ENCODE measurements around the gene PPP1R12C.

The PPP1R12C gene

DNA sequence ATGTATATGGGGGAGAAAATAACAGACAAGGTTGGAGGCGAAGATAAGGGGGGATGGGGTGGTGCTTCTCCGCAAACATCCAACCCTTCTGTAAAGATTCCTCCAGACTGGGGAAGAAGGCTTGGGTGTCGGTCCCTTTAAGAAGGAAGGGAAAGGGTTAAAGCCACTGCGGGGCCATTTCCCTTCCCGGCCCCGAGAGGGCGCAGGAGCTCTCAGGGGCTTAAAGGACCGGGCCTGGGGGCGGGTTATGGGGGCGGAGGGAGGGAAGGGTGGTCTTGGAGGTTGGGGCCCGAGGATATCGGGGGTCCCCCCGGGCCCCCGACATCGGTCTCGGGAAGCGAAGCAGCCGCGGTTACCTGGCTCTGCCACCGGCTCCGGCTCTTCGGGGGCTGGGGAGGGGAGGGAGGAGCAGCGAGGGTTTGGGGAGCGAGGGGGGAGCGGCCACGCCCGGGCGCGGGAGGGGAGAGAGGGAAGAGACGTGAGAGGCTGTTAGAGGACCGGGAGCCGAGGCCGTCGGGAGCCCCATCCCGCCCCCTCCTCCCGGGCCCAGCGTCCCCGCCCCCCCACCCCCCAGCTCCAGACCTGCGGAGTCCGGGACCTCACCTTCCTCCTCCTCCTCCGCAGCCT is 28.8 kb upstream of the PPP1R12C start:
- DNase-seq: peak; percentile 16

DNA sequence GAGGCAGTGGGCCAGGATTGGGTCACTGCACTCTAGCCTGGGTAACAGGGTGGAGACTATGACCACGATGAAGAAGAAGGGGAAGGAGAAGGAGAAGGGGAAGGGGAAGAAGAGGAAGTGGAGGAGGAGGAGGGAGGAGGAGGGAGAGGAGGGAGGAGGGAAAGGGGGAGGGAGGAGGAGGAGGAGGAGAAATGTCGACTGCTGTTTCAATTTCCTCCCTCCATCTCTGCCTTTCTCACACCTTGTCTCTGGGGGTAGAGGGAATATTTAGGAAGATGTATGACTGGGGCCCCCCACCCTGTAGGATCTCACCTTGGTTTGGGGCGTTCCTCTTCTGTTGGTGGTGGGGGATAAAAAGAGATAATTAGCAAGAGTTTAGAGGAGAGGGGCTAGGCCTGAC is 27.8 kb upstream of the PPP1R12C start:
- DNase-seq: no peak

DNA sequence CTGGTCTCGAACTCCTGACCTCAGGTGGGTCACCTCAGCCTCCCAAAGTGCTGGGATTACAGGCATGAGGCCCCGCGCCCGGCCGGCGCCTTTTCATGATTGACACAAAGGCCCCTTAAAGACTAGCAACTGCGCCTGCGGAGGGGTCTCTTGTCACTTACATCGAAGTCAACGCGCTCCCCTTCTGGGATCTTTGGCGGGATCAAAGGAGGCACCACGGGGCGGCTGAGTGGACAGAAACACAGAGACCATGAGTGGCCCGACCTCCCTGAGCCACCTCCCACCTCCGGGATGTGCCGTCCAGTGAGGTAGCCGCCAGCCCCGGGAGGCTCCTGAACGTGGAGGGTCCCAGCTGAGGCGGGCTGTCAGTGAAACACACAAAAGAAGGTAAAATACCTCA is 24.3 kb upstream of the PPP1R12C start:
- no peak for DNase-seq

DNA sequence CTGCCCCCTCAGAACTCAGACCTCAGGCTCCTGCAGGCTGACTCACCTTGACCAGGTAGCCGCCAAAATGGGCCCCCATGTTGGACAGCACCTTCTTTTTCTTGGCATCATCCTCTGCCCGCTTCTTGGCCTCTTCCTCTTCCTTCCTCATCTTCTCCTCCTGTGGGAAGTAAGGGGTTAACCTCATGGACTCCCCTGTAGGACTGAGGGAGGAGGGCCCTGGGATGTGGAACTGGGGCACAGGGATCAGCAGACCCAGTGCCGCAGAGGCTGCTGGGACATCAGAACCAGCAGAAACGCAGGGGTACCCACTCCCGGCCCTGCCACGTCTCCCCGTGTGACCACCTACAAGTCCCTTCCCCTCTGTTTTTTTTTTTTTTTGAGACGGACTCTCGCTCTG is 20.5 kb upstream of the PPP1R12C start:
- DNase-seq: no peak

DNA sequence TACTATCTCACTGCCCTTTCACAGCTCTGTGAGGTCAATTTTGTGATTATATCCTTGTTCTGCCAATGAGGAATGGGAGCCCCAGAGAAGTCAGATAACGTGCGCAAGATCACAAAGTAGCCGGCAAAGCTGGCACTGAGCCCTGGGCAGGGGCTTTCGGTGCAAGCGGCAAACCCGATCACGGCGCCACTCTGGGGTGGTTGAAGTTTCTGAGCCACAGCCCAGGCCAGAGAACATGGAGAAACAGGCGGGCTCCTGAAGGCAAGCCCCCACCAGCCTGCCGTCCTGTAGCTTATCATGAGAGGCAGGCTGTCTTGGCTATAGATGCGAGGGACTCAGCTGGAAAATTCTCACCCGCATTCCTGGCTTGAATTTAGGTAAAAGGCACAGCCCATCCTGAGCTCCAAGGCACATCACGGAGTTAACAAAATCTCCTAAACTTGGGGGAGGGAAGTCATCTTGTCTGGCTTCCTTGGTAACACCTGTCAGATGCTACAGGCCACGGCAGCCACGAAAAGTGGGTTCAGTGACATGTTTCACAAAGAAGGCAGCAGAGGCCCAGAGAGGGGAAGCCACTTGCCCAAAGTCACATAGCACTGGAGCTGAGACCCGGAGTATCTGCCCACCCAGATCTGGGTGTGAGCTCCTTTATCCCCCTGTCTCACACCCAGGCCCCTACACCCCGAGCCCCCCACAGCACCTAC is 19.1 kb upstream of the PPP1R12C start:
- DNase-seq: no peak

DNA sequence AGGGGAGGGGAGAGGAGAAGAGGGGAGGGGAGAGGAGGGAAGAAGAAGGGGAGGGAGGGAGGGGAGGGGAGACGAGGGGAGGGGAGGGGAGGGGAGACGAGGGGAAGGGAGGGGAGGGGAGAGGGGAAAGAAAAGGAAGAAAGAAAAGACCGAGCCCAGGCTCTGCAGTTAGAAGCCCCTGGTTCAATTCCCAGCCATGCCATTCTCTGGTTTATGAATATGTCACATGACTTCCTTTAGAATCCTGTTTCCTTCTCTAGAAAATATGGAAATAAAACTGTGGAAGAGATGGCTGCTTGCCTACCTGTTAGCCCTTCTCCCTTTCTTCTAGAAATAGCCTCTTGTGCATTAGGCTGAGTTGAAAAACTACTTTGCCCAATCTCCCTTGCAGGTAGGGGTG is 17.3 kb upstream of the PPP1R12C start:
- no peak for DNase-seq

DNA sequence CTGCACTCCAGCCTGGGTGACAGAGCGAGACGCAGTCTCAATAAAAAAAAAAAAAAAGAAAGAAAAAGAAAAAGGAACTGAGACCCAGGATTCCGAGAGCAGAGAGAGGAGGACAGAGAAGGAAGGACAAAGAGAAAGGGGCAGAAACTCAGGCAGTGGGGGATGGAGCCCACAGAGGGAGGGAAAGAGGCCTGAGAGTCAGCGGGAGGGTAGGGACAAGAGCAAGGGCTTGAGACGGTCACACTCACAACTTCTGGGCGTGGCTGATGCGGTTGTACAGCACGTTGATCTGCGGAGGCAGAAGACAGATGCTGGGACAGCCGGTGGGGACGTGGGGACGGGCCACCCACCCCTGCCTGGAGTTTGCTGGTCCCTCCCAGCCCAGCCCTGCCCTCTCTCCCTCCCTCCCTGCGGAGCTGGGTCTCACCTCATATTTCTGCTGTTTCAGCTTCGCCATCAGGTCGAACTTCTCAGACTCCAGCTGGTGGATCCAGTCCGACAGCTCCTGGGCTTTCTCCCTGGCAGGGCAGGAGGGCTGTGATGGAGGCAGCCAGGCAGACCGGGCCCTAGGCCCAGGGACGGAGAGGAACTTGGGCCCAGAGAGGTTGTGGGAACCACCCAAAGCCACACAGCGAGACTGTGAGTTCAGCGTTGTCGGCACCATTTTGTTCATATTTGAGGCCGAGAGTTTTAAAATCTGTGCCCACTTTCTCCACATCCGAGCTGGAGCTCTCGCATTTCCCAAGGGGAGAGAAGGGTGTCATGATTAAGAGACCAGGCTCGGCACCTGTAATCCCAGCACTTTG is 16.4 kb upstream of the PPP1R12C start:
- DNase-seq: no peak

DNA sequence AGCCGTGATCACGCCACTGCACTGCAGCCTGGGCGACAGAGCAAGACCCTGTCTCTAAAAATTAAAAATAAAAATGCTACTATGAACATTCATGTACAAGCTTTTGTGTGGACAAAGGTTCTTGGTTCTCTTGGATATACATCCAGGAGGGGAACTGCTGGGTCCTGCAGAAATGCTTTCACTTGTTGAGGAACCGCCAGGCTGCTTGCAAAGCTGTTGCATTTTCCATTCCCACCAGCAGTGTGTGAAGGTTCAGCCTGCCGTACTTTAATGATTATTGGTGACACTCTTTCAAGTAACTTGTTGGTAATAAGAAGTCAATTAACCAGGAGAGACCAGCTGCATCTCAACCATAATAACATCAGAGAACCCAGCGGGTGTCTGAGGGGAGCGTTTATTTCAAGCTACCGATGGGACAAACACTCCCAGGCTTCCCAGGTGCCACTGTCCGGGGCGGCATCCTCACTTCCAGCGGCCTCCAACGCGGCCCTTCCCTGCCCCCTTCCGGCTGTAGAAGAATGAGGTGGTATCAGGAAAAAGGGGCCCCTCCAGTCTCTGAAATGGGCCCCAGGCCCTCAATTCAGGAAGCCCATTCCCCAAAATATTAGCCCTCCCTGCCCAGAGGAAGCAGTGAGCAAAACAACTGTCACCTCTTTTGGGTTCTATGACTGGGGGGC is 15.2 kb upstream of the PPP1R12C start:
- no peak for DNase-seq

DNA sequence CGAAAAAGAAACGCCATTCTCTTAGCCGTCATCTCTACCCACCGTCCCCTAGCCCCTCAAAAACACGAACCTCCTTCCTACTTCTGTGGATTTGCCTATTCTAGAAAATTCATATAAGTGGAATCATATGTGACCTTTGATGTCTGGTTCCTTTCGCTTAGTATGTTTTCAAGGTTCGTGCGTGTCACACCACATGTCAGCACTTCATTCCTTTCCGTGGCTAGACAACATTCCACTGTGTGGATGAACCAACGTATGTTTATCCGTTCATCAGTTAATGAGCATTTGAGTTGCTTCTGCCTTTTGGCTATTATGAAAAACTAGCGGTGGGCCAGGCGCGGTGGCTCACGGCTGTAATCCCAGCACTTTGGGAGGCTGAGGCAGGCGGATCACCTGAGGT is 14.0 kb upstream of the PPP1R12C start:
- DNase-seq: no peak

DNA sequence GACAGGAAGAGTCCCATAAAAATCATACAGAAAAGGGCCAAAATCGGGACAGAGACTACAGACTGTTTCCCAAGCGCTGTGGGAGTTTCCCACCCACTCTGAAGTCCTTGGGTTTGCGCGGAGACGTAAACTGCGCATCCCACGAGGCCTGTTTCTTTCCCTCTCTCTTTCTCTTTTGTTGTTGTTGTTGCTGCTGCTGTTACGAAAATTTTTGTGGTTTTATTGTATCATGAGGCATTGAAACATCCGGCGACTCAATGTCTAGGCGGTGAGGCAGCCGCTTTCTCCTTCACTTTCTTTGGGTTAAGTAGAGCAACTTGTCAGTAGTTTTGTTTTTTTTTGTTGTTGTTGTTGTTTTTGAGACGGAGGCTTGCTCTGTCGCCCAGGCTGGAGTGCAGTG is 1.6 kb upstream of the PPP1R12C start:
- DNase-seq: peak; percentile 21

DNA sequence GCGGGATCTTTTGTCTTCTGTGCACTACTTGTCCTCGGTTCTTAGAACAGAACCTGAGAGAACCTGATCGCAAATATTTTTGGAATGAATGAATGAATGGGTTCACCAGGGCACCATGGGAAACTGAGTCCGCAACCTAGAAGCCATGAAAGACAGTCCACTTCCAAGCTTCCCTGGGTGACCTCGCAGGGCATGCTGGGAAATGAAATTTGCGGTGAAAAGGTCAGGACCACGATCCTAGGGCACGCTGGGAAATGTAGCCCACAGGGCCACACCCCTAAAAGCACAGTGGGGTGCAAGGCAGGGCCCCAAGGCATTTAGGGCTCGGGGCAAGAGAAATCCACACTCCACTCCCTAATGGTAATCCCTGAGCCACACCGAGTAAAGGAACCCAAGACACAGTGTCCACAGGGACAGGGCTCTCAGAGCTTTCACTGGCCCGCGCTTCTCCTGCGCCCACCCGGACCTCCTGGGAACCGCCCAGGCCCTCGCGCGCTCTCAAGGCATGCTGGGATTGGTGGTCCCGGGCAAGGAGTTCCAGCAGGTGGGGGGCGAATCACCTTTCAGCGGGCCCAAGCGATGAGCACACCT is 1.1 kb upstream of the PPP1R12C start:
- DNase-seq: peak; percentile 33

DNA sequence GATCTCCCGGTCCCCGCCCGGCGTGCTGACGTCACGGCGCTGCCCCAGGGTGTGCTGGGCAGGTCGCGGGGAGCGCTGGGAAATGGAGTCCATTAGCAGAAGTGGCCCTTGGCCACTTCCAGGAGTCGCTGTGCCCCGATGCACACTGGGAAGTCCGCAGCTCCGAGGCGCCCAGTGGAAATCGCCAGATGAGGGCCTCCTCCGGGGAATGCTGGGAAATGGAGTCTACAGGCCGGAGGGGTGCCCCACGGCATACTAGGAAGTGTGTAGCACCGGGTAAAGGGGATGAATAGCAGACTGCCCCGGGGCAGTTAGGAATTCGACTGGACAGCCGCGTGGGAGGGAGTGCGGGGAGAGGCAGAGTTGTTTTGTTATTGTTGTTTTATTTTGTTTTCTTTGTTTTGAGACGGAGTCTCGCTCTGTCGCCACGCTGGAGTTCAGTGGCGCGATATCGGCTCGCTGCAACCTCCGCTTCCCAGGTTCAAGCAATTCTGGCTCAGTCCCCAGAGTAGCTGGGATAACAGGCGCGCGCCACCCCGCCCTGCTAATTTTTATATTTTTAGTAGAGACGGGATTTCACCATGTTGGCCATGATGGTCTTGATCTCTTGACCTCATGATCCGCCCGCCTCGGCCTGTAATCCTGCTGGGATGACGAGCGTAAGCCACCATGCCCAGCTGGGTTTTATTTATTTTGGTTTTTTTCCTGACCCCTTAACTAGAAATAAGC is 390 bp upstream of the PPP1R12C start:
- peak; percentile 98 for DNase-seq

DNA sequence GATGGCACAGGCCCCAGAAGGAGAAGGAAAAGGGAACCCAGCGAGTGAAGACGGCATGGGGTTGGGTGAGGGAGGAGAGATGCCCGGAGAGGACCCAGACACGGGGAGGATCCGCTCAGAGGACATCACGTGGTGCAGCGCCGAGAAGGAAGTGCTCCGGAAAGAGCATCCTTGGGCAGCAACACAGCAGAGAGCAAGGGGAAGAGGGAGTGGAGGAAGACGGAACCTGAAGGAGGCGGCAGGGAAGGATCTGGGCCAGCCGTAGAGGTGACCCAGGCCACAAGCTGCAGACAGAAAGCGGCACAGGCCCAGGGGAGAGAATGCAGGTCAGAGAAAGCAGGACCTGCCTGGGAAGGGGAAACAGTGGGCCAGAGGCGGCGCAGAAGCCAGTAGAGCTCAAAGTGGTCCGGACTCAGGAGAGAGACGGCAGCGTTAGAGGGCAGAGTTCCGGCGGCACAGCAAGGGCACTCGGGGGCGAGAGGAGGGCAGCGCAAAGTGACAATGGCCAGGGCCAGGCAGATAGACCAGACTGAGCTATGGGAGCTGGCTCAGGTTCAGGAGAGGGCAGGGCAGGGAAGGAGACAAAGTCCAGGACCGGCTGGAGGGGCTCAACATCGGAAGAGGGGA is 1.1 kb downstream of the PPP1R12C start:
- peak; percentile 63 for DNase-seq

DNA sequence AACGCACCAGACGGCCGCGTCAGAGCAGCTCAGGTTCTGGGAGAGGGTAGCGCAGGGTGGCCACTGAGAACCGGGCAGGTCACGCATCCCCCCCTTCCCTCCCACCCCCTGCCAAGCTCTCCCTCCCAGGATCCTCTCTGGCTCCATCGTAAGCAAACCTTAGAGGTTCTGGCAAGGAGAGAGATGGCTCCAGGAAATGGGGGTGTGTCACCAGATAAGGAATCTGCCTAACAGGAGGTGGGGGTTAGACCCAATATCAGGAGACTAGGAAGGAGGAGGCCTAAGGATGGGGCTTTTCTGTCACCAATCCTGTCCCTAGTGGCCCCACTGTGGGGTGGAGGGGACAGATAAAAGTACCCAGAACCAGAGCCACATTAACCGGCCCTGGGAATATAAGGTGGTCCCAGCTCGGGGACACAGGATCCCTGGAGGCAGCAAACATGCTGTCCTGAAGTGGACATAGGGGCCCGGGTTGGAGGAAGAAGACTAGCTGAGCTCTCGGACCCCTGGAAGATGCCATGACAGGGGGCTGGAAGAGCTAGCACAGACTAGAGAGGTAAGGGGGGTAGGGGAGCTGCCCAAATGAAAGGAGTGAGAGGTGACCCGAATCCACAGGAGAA is 1.9 kb downstream of the PPP1R12C start:
- DNase-seq: peak; percentile 9

DNA sequence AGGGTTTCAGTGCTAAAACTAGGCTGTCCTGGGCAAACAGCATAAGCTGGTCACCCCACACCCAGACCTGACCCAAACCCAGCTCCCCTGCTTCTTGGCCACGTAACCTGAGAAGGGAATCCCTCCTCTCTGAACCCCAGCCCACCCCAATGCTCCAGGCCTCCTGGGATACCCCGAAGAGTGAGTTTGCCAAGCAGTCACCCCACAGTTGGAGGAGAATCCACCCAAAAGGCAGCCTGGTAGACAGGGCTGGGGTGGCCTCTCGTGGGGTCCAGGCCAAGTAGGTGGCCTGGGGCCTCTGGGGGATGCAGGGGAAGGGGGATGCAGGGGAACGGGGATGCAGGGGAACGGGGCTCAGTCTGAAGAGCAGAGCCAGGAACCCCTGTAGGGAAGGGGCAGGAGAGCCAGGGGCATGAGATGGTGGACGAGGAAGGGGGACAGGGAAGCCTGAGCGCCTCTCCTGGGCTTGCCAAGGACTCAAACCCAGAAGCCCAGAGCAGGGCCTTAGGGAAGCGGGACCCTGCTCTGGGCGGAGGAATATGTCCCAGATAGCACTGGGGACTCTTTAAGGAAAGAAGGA is 2.8 kb downstream of the PPP1R12C start:
- no peak for DNase-seq

DNA sequence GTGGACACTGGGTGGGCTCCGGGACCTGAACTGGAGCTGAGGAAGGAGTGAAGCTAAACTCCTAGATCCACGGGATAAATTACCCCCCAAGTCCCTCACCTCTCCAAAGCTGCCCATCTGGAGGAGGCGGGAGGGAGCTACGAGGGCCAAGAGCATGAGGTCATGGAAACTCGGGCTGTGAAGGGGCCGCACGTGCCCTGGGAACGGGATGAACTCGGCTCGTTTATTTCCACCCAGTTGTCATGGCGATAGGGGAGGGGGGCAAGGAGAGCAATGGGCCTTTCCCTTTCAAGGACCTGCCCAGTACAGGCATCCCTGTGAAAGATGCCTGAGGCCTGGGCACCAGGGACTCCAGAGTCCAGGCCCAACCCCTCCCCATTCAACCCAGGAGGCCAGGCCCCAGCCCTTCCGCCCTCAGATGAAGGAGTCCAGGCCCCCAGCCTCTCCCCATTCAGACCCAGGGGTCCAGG is 3.8 kb downstream of the PPP1R12C start:
- DNase-seq: no peak

DNA sequence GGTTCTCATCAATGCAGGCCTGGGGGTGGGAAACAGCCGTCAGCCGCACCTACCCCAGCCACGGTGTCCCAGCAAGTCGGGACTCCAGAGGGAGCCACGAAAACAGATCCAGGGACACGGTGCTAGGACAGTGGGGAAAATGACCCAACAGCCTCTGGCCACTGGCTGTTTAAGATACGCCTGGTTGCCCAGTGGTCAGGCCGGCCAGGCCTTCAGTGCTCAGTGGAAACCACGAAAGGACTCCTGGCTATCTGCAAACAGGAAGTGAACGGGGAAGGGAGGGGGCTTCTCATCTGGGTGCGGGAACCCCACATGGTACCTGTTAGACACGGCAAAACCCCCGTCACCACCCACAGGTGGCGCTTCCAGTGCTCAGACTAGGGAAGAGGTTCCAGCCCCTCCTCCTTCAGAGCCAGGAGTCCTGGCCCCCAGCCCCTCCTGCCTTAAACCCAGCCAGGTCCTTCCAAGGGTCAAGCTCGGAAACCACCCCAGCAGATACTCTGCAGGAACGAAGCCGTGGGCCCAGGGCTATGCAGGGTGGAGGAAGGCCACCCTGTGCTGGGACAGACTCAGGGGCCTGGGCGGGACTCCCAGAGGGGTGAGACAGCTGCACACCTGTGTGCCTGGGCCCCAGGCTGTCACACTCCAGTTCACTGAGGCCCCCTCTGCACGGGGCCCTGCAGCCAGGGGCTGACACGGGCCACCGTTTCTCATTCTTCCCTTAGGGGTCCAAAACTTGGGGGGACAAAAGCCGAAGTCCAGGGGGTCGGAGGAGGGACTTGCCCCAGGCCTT is 4.5 kb downstream of the PPP1R12C start:
- DNase-seq: no peak

DNA sequence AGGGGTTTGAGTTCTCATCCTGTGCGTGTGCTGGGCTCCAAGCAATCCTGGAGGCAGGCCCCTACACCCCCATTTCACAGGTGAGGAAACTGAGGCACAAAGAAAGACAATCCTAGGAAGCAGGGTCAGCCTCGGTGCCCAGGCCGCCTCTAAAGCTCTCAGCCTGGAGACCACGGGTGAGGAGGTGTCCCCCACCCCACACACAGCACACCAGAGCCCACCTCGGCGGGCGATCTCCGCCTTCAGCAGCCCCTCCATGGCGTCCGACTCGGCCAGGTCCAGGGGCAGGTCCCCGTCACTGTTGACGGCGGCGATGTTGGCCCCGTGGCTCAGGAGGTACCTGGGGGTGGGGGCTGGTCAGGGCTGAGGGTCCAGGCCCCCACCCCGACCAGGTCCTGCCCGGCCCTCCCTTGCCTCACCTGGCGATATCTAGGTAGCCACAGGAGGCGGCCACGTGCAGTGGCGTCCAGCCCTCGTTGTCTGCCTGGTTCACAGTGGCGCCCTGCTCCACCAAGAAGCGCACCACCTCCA is 5.1 kb downstream of the PPP1R12C start:
- no peak for DNase-seq

DNA sequence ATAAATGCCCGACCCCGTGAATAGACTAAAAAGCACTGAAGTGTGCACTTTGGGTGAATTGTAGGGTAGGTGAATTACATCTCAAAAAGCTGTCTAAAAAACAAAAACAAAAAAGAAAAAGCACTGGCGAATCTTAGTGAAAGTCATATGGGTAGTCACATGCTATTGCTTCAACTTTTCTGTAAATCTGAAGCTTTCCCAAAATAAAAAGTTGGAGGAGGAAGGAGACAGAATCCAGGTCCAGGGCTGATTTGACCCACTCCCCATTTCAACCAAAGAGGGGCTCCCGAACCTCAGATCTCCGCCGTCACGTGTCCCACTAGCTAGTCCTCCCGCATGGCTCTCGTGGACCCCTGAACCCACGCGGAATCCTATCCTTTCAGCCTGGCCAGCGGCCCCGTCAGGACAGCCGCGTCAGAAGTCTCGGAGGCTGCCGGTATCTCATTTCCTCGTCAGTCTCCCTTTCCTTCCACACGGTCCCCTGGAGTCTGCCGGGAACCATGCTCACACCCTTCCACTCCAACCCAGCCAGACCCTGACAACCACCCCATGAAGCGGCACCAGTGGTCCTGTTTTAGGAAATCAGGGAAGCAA is 6.1 kb downstream of the PPP1R12C start:
- DNase-seq: no peak

All from CD4-positive, alpha-beta T cell treated with Interleukin-21 for 1 hour (primary cell).